GM12878 (cell line): Measurements from ENCODE around the gene KDM6A. TPM values are rescaled to one million over a fixed set of nuclear protein-coding genes. Genes with fewer than 3 reads are reported as not detected.

Experiments used
- CREB1 ChIP-seq: IDR thresholded peaks from 2 replicates; pipeline ENCODE4 v1.6.1; 2012; ENCODE audit warnings: low read depth, mild to moderate bottlenecking, inconsistent platforms
- EP300 ChIP-seq, 2 experiments: fragments of 150-350 bp in 1 of 2; IDR thresholded peaks; 2 replicates each; pipeline ENCODE4 v1.6.1; 2011 to 2012; ENCODE audit warnings: low read depth in 2 of 2, low read length in 2 of 2, borderline replicate concordance in 1 of 2, improper control_type of control experiment in 1 of 2, inconsistent platforms in 1 of 2; ENCODE audit not compliant: control insufficient read depth in 1 of 2
- ESRRA ChIP-seq: IDR thresholded peaks from 2 replicates; pipeline ENCODE4 v1.6.1; 2012; ENCODE audit warnings: mild to moderate bottlenecking, low read length, improper control_type of control experiment
- FOXM1 ChIP-seq: IDR thresholded peaks from 2 replicates; pipeline ENCODE4 v1.6.1; 2012; ENCODE audit warnings: low read depth, mild to moderate bottlenecking, inconsistent platforms, low read length, moderate library complexity
- HDAC2 ChIP-seq: fragments of 200-600 bp; sonication (generic); IDR thresholded peaks from 2 replicates; pipeline ENCODE4 v1.6.1; 2017
- KDM1A ChIP-seq: fragments of 200-600 bp; sonication (generic); IDR thresholded peaks from 2 replicates; pipeline ENCODE4 v1.6.1; 2016; ENCODE audit warnings: borderline replicate concordance
- MYB ChIP-seq: fragments of 150-350 bp; IDR thresholded peaks from 2 replicates; pipeline ENCODE4 v1.6.1; 2014; ENCODE audit warnings: mild to moderate bottlenecking, low read depth, low read length, borderline replicate concordance
- NFYA ChIP-seq: IDR thresholded peaks from 2 replicates; pipeline ENCODE4 v1.6.1; 2011; ENCODE audit warnings: low read depth, mild to moderate bottlenecking, low read length, improper control_type of control experiment, borderline replicate concordance
- POU2F2 ChIP-seq: IDR thresholded peaks from 3 replicates; pipeline ENCODE4 v1.6.1; 2011; ENCODE audit warnings: low read depth, mild to moderate bottlenecking, low read length, borderline replicate concordance
- SMAD5 ChIP-seq: IDR thresholded peaks from 2 replicates; pipeline ENCODE4 v1.6.1; 2016; ENCODE audit warnings: antibody characterized with exemption, low read depth
- WRNIP1 ChIP-seq: IDR thresholded peaks from 2 replicates; pipeline ENCODE4 v1.6.1; 2011; ENCODE audit warnings: low read depth, low read length, improper control_type of control experiment, borderline replicate concordance
- YY1 ChIP-seq: IDR thresholded peaks from 2 replicates; pipeline ENCODE4 v1.6.1; 2011; ENCODE audit warnings: low read depth, mild to moderate bottlenecking, low read length
- ZNF274 ChIP-seq: IDR thresholded peaks from one replicate; pipeline ENCODE4 v1.8.0; 2011; ENCODE audit not compliant: insufficient read length, insufficient read depth
- polyA plus RNA-seq, 11 experiments: library from polyadenylated mRNA; depleted of rRNA in 4 of 11; unstranded in 6 of 11; stranded (reverse) in 5 of 11; fragments of >200 nt; fragmentation: Nextera tagmentation in 4 of 11; fragmentation: Illumina TruSeq in 1 of 11; extraction: Ambion mirVana in 4 of 11; extraction: Trizol in 1 of 11; gene quantifications; 1 replicate in 1 of 11; 2 replicates in 10 of 11; pipeline versions ENCODE4 v1.2.1 to v1.2.3, GENCODE V29; 2011 to 2016; ENCODE audit warnings: inconsistent platforms in 2 of 11, missing spikeins in 2 of 11, low read depth in 1 of 11
- total RNA-seq, 4 experiments: library from RNA; depleted of rRNA in 3 of 4; stranded (reverse); fragments of >200 nt in 3 of 4; fragmentation: Illumina TruSeq in 1 of 4; extraction: Trizol in 1 of 4; gene quantifications; 2 replicates each; pipeline versions ENCODE4 v1.2.1 to v1.2.3, GENCODE V29; 2013 to 2021
- TF ChIP-seq, protein P1 (sequence below): fragments of 450-650 bp; IDR thresholded peaks from 2 replicates; pipeline ENCODE4 v1.6.1; 2017; ENCODE audit warnings: mild to moderate bottlenecking
- TF ChIP-seq, protein P2 (sequence below): fragments of 450-650 bp; conservative IDR thresholded peaks from 2 replicates; pipeline ENCODE4 v1.6.1; 2017; ENCODE audit warnings: mild to moderate bottlenecking, moderate library complexity
- TF ChIP-seq, protein P3 (sequence below): fragments of 450-650 bp; formaldehyde crosslinking; IDR thresholded peaks from 2 replicates; pipeline ENCODE4 v1.4.0; 2020; ENCODE audit warnings: mild to moderate bottlenecking, moderate library complexity
- TF ChIP-seq, protein P4 (sequence below): fragments of 450-650 bp; IDR thresholded peaks from 2 replicates; pipeline ENCODE4 v1.6.1; 2017; ENCODE audit warnings: mild to moderate bottlenecking, low read depth, inconsistent platforms; ENCODE audit not compliant: poor library complexity, severe bottlenecking
- TF ChIP-seq, protein P5 (sequence below): IDR thresholded peaks from 2 replicates; pipeline ENCODE4 v1.6.1; 2011; ENCODE audit warnings: mild to moderate bottlenecking, low read depth, low read length, moderate library complexity; ENCODE audit not compliant: insufficient replicate concordance

KDM6A gene
- total and polyA plus RNA-seq, 10 of the 15 experiments (the other 5 are each of a cell fraction or from before 2014, with no cell fraction given), result 7.9 to 29.0 (median 20.4) TPM

DNA sequence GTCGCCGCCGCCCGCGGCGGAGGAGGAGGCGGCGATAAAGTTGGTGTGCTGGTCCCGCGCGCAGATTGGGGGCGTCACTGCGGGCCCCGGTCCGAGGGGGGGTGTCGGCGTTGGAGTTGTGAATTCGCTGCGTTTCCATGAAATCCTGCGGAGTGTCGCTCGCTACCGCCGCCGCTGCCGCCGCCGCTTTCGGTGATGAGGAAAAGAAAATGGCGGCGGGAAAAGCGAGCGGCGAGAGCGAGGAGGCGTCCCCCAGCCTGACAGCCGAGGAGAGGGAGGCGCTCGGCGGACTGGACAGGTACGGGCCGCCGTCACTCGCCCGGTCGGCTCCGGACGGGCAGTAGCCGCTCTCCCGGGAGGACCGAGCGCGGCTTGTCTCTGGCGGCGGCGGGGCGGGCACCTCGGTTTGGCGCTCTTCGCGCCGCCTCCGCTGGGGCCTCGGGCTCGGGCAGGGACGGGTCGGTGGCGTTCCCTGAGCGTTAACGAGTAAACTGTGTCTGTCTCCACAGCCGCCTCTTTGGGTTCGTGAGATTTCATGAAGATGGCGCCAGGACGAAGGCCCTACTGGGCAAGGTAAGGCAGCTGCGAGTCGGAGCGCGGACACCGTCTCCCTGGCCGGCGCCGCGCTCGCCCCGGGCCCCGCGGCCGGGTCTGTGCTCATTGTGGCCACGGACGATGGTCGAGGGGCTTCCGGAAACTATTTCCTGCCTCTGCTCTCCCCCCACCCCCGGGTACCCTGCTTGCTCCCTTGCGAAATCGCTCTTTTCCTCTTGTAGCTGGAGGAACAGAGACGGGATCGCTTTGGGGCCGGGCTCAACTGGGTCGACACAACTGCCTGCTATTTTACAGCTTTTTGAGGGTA is 658 bp downstream of the KDM6A start (continued):
- TF ChIP-seq MYB, result no peak
- TF ChIP-seq ESRRA, result no peak
- TF ChIP-seq HDAC2, result no peak
- TF ChIP-seq POU2F2, result no peak
- no peak for TF ChIP-seq KDM1A
- TF ChIP-seq, protein P1, sequence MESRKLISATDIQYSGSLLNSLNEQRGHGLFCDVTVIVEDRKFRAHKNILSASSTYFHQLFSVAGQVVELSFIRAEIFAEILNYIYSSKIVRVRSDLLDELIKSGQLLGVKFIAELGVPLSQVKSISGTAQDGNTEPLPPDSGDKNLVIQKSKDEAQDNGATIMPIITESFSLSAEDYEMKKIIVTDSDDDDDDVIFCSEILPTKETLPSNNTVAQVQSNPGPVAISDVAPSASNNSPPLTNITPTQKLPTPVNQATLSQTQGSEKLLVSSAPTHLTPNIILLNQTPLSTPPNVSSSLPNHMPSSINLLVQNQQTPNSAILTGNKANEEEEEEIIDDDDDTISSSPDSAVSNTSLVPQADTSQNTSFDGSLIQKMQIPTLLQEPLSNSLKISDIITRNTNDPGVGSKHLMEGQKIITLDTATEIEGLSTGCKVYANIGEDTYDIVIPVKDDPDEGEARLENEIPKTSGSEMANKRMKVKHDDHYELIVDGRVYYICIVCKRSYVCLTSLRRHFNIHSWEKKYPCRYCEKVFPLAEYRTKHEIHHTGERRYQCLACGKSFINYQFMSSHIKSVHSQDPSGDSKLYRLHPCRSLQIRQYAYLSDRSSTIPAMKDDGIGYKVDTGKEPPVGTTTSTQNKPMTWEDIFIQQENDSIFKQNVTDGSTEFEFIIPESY, result no peak
- TF ChIP-seq WRNIP1, result no peak
- no peak for TF ChIP-seq SMAD5
- TF ChIP-seq EP300 (IDR thresholded peaks at IDR 0.05; ENCODE audit: borderline replicate concordance in 1 of 2, control insufficient read depth in 1 of 2, low read depth in 2 of 2, low read length in 2 of 2), result no peak
- TF ChIP-seq FOXM1, result no peak
- TF ChIP-seq NFYA, result no peak
- TF ChIP-seq, protein P2, sequence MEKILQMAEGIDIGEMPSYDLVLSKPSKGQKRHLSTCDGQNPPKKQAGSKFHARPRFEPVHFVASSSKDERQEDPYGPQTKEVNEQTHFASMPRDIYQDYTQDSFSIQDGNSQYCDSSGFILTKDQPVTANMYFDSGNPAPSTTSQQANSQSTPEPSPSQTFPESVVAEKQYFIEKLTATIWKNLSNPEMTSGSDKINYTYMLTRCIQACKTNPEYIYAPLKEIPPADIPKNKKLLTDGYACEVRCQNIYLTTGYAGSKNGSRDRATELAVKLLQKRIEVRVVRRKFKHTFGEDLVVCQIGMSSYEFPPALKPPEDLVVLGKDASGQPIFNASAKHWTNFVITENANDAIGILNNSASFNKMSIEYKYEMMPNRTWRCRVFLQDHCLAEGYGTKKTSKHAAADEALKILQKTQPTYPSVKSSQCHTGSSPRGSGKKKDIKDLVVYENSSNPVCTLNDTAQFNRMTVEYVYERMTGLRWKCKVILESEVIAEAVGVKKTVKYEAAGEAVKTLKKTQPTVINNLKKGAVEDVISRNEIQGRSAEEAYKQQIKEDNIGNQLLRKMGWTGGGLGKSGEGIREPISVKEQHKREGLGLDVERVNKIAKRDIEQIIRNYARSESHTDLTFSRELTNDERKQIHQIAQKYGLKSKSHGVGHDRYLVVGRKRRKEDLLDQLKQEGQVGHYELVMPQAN, result peak; percentile 21
- TF ChIP-seq ZNF274, result no peak
- TF ChIP-seq, protein P3, sequence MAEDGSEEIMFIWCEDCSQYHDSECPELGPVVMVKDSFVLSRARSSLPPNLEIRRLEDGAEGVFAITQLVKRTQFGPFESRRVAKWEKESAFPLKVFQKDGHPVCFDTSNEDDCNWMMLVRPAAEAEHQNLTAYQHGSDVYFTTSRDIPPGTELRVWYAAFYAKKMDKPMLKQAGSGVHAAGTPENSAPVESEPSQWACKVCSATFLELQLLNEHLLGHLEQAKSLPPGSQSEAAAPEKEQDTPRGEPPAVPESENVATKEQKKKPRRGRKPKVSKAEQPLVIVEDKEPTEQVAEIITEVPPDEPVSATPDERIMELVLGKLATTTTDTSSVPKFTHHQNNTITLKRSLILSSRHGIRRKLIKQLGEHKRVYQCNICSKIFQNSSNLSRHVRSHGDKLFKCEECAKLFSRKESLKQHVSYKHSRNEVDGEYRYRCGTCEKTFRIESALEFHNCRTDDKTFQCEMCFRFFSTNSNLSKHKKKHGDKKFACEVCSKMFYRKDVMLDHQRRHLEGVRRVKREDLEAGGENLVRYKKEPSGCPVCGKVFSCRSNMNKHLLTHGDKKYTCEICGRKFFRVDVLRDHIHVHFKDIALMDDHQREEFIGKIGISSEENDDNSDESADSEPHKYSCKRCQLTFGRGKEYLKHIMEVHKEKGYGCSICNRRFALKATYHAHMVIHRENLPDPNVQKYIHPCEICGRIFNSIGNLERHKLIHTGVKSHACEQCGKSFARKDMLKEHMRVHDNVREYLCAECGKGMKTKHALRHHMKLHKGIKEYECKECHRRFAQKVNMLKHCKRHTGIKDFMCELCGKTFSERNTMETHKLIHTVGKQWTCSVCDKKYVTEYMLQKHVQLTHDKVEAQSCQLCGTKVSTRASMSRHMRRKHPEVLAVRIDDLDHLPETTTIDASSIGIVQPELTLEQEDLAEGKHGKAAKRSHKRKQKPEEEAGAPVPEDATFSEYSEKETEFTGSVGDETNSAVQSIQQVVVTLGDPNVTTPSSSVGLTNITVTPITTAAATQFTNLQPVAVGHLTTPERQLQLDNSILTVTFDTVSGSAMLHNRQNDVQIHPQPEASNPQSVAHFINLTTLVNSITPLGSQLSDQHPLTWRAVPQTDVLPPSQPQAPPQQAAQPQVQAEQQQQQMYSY (CRISPR knock-in tag), result no peak
- TF ChIP-seq YY1, result peak; percentile 94
- TF ChIP-seq CREB1, result no peak
- TF ChIP-seq, protein P4, sequence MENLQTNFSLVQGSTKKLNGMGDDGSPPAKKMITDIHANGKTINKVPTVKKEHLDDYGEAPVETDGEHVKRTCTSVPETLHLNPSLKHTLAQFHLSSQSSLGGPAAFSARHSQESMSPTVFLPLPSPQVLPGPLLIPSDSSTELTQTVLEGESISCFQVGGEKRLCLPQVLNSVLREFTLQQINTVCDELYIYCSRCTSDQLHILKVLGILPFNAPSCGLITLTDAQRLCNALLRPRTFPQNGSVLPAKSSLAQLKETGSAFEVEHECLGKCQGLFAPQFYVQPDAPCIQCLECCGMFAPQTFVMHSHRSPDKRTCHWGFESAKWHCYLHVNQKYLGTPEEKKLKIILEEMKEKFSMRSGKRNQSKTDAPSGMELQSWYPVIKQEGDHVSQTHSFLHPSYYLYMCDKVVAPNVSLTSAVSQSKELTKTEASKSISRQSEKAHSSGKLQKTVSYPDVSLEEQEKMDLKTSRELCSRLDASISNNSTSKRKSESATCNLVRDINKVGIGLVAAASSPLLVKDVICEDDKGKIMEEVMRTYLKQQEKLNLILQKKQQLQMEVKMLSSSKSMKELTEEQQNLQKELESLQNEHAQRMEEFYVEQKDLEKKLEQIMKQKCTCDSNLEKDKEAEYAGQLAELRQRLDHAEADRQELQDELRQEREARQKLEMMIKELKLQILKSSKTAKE, result no peak
- TF ChIP-seq, protein P5, sequence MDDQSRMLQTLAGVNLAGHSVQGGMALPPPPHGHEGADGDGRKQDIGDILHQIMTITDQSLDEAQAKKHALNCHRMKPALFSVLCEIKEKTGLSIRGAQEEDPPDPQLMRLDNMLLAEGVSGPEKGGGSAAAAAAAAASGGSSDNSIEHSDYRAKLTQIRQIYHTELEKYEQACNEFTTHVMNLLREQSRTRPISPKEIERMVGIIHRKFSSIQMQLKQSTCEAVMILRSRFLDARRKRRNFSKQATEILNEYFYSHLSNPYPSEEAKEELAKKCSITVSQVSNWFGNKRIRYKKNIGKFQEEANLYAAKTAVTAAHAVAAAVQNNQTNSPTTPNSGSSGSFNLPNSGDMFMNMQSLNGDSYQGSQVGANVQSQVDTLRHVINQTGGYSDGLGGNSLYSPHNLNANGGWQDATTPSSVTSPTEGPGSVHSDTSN, result no peak
